ENCODE data around the gene VPS35L.
"Not testable (repeated sequence)": the region's sequence is repeated elsewhere in the genome, so short reads cannot be mapped to it uniquely, and the experiment has no call there.

VPS35L gene

DNA sequence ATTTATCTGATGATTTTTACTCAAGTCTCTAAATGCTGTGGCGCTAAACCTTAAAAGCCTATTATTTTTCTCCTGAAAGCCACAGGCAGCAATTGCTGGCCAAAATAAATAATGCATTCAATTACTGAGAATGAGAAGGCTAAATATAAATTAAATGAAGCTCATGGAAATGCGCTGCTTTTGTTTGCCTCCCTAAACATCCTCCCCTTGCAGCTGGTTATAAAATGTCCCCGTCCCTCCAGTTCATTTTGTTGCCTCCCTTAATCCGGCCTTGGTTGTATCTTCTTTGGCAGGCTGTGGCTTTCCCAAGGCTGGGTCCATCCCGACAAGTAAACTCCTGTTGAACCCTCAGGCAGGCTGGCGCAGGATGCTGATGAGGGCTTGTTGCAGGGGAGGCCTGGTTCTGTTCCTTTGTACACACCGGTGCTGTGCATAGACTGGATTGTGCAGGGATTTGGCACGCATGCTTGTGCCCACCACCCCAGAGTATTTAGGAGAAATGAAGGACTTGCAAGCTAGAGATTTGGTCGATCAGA, 99.8 kb downstream of the VPS35L start:
- Histone ChIP-seq H3K4me3 (ENCODE audit: low read length in 2 of 2) (no peak overlapping the region), H3K36me3 (ENCODE audit: control insufficient read depth in 2 of 2, insufficient read depth in 2 of 2, low read length in 2 of 2) (peaks cover 41 to 47% of the 10 kb centered on the region in 2 donors), H3K9me3 (ENCODE audit: control insufficient read depth in 2 of 2, low read length in 2 of 2) (no peaks in the 10 kb centered on the region), H3K27ac (ENCODE audit: low read length) (no peak overlapping the region), H3K27me3 (ENCODE audit: control insufficient read depth in 1 of 2, insufficient read depth in 2 of 2, low read length in 2 of 2) (no peaks in the 10 kb centered on the region), H3K9ac (ENCODE audit: low read length in 2 of 2) (no peak overlapping the region), H3K4me1 (ENCODE audit: control insufficient read depth, insufficient read depth, low read length) (no peaks in the 10 kb centered on the region)

DNA sequence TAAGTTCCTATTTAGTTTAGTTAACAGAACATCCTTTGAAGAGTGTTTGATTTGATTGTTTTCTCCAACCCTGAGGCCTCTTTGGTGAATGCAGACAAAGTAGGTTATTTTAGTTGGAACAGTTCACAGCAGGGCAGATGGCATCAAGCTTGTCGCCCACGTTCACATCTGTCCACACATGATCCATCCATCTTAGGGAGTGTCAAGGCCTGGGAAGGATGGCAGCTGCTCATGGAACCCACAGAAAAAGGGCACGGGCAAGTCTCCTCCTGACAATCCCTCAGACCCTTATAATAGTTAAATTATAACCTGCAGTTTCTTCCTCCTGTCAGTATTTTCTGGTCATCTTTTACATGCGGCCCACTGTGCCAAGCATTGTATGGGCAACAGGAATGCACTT, 102.3 kb downstream of the VPS35L start:
- Histone ChIP-seq H3K27ac (ENCODE audit: low read length) (no peak overlapping the region), H3K4me1 (ENCODE audit: control insufficient read depth, insufficient read depth, low read length) (no peaks in the 10 kb centered on the region), H3K4me3 (ENCODE audit: low read length in 2 of 2) (no peak overlapping the region), H3K27me3 (ENCODE audit: control insufficient read depth in 1 of 2, insufficient read depth in 2 of 2, low read length in 2 of 2) (no peaks in the 10 kb centered on the region), H3K36me3 (ENCODE audit: control insufficient read depth in 2 of 2, insufficient read depth in 2 of 2, low read length in 2 of 2) (peaks cover 30 to 40% of the 10 kb centered on the region in 2 donors), H3K9me3 (ENCODE audit: control insufficient read depth in 2 of 2, low read length in 2 of 2) (no peaks in the 10 kb centered on the region), H3K9ac (ENCODE audit: low read length in 2 of 2) (no peak overlapping the region)

DNA sequence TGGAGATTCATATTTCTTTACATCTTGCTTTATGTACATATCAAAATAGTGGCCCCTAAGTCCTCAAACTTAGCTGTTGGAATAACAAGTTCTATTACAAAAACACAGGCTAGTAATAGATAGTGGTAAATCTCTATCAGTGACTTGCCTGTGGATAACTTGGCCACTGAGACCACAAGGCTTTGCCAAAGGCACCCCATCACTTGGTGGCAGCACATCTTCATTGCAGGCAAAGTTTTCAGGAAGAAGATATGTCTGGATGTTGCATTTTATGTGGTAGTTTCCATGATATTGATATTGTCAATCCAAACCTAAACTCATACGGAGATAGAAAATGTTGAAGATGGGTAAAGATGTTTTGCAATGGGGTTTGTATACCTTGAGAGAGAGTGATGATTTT, 104.1 kb downstream of the VPS35L start:
- Histone ChIP-seq H3K36me3 (ENCODE audit: control insufficient read depth in 2 of 2, insufficient read depth in 2 of 2, low read length in 2 of 2) (peaks cover 19 to 24% of the 10 kb centered on the region in 2 donors), H3K27ac (ENCODE audit: low read length) (no peak overlapping the region), H3K4me3 (ENCODE audit: low read length in 2 of 2) (no peak overlapping the region), H3K27me3 (ENCODE audit: control insufficient read depth in 1 of 2, insufficient read depth in 2 of 2, low read length in 2 of 2) (no peaks in the 10 kb centered on the region), H3K4me1 (ENCODE audit: control insufficient read depth, insufficient read depth, low read length) (no peaks in the 10 kb centered on the region), H3K9ac (ENCODE audit: low read length in 2 of 2) (no peak overlapping the region), H3K9me3 (ENCODE audit: control insufficient read depth in 2 of 2, low read length in 2 of 2) (no peaks in the 10 kb centered on the region)

DNA sequence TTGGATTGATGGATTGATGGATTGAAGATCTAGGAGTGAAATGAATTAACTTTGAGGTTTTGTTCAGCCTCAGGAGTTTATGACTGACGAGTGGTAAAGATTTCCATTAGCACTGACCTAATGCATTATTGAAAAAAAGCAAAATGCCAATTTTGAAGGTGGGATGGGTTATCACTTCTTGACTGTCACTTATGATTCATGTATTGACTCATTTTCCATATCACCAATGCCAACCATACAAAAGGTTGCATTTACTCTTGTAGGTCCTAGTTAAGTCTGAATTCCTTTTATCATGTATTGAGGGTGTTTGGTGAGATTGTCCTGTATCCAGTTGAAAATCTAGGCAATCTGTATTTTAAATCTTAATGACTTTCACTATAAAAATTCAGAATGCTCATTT, 104.9 kb downstream of the VPS35L start:
- peaks cover 14 to 18% of the 10 kb centered on the region in 2 donors for H3K36me3 ChIP-seq (ENCODE audit: control insufficient read depth in 2 of 2, insufficient read depth in 2 of 2, low read length in 2 of 2)
- peaks cover 0 to 3% of the 10 kb centered on the region in 2 donors for H3K9me3 ChIP-seq (ENCODE audit: control insufficient read depth in 2 of 2, low read length in 2 of 2)
- H3K9ac ChIP-seq (ENCODE audit: low read length in 2 of 2): no peak overlapping the region
- no peaks in the 10 kb centered on the region for H3K4me1 ChIP-seq (ENCODE audit: control insufficient read depth, insufficient read depth, low read length)
- H3K27me3 ChIP-seq (ENCODE audit: control insufficient read depth in 1 of 2, insufficient read depth in 2 of 2, low read length in 2 of 2): no peaks in the 10 kb centered on the region
- H3K27ac ChIP-seq (ENCODE audit: low read length): no peak overlapping the region
- H3K4me3 ChIP-seq (ENCODE audit: low read length in 2 of 2): no peak overlapping the region

DNA sequence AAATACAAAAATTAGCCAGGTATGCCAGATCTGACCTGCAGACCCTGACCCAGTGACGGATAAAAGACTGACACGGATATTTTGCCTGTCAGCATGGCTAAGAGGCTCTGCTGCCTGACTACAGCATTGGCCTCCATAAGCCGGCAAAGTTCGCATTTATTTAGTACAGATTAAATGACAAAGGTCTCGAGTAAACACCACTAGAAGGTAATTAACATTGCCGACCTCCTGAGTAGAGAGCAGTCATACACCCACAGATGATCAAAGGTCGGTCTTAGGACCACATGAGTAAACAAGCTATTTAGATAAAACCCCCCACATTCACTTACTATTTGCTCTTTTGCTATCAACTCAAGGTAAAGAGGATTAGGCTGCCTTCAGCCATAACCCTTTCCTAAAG, 106.8 kb downstream of the VPS35L start:
- Histone ChIP-seq H3K9me3 (ENCODE audit: control insufficient read depth in 2 of 2, low read length in 2 of 2) (peaks cover 0 to 4% of the 10 kb centered on the region in 2 donors), H3K27me3 (ENCODE audit: control insufficient read depth in 1 of 2, insufficient read depth in 2 of 2, low read length in 2 of 2) (no peaks in the 10 kb centered on the region), H3K9ac (ENCODE audit: low read length in 2 of 2) (no peak overlapping the region), H3K4me1 (ENCODE audit: control insufficient read depth, insufficient read depth, low read length) (no peaks in the 10 kb centered on the region), H3K27ac (ENCODE audit: low read length) (no peak overlapping the region), H3K36me3 (ENCODE audit: control insufficient read depth in 2 of 2, insufficient read depth in 2 of 2, low read length in 2 of 2) (peaks cover 12 to 14% of the 10 kb centered on the region in 2 donors), H3K4me3 (ENCODE audit: low read length in 2 of 2) (no peak overlapping the region)

DNA sequence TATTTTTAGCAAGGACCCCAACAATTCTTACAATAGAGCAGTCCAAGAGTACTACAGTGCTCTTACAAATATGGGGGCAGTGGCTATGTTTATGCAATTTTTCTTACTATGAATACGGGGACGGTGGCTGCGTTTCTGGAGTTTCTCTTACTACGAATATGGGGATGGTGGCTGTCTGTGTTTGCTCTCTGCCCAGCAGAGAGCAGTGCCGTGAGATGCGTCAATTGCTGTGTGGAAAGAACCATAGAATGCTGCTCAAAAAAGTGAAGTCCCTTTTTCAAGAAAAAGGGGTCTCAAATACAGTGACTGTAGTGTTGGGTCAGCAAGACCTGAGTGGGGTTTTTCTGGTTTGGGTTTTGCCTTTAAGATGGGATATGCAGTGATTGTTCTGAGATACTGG, 108.7 kb downstream of the VPS35L start:
- Histone ChIP-seq H3K9ac (ENCODE audit: low read length in 2 of 2) (no peak overlapping the region), H3K27ac (ENCODE audit: low read length) (no peak overlapping the region), H3K9me3 (ENCODE audit: control insufficient read depth in 2 of 2, low read length in 2 of 2) (peaks cover 0 to 4% of the 10 kb centered on the region in 2 donors), H3K4me1 (ENCODE audit: control insufficient read depth, insufficient read depth, low read length) (no peaks in the 10 kb centered on the region), H3K4me3 (ENCODE audit: low read length in 2 of 2) (no peak overlapping the region), H3K27me3 (ENCODE audit: control insufficient read depth in 1 of 2, insufficient read depth in 2 of 2, low read length in 2 of 2) (no peaks in the 10 kb centered on the region), H3K36me3 (ENCODE audit: control insufficient read depth in 2 of 2, insufficient read depth in 2 of 2, low read length in 2 of 2) (peaks cover 10 to 11% of the 10 kb centered on the region in 2 donors)

DNA sequence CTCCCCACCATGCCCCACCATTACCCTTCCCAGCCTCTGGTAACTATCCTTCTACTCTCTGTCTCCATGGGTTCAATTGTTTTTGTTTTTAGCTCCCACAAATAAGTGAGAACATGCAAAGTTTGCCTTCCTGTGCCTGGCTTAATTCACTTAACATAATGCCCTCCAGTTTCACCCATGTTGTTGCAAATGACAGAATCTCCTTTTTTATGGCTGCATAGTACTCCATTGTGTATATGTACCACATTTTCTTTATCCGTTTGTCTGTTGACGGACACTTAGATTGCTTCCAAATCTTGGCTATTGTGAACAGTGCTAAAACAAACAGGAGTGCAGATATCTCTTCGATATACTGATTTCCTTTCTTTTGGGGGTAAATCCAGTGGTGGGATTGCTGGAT, 109.8 kb downstream of the VPS35L start:
- H3K9me3 ChIP-seq (ENCODE audit: control insufficient read depth in 2 of 2, low read length in 2 of 2); H3K27ac ChIP-seq (ENCODE audit: low read length); H3K27me3 ChIP-seq (ENCODE audit: control insufficient read depth in 1 of 2, insufficient read depth in 2 of 2, low read length in 2 of 2); H3K4me3 ChIP-seq (ENCODE audit: low read length in 2 of 2); H3K9ac ChIP-seq (ENCODE audit: low read length in 2 of 2); H3K4me1 ChIP-seq (ENCODE audit: control insufficient read depth, insufficient read depth, low read length): not testable (repeated sequence)
- peaks cover 13 to 18% of the 10 kb centered on the region in 2 donors for H3K36me3 ChIP-seq (ENCODE audit: control insufficient read depth in 2 of 2, insufficient read depth in 2 of 2, low read length in 2 of 2)

DNA sequence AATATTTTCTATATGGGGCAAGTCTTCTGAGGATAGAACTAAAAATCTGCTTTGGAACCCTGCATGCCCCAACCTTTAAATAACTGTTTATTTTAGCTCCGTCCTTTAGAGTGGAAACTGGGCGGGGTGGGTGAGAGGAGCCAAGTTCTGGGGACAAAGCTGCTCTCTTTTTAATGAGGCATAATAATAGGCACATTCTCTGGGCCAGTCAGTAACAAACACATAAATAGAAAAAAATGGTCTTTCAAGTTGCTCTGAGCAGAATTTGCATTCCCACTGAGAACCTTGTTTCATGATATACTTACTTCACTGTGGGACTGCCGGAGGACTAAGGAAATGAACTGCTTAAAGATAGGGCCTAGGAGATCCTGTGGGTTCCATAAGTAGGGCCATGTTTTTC, 111.0 kb downstream of the VPS35L start:
- no peak overlapping the region for H3K4me3 ChIP-seq (ENCODE audit: low read length in 2 of 2)
- H3K27me3 ChIP-seq (ENCODE audit: control insufficient read depth in 1 of 2, insufficient read depth in 2 of 2, low read length in 2 of 2): no peaks in the 10 kb centered on the region
- no peak overlapping the region for H3K9ac ChIP-seq (ENCODE audit: low read length in 2 of 2)
- H3K9me3 ChIP-seq (ENCODE audit: control insufficient read depth in 2 of 2, low read length in 2 of 2): peaks cover 0 to 4% of the 10 kb centered on the region in 2 donors
- no peaks in the 10 kb centered on the region for H3K4me1 ChIP-seq (ENCODE audit: control insufficient read depth, insufficient read depth, low read length)
- H3K27ac ChIP-seq (ENCODE audit: low read length): no peak overlapping the region
- H3K36me3 ChIP-seq (ENCODE audit: control insufficient read depth in 2 of 2, insufficient read depth in 2 of 2, low read length in 2 of 2): peaks cover 15 to 23% of the 10 kb centered on the region in 2 donors

DNA sequence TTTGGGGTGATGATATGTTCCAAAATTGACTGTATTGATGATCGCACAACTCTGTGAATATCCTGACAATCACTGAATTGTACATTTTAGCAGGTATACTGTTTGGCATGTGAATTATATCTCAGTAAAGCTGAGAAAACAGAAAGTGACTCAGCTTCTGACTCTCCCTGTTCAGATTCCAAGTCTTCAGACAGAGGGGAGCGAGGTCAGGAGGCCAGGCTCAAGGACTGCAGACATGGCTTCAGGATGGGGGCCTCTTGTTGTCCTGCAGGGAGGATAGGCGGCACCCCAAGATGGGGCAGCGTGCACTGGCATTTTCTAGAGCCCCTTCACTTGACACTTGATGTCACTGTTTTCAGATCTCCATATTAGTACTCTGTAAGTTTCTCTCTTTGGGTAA, 116.9 kb downstream of the VPS35L start:
- Histone ChIP-seq H3K27ac (ENCODE audit: low read length) (no peak overlapping the region), H3K36me3 (ENCODE audit: control insufficient read depth in 2 of 2, insufficient read depth in 2 of 2, low read length in 2 of 2) (peaks cover 26 to 36% of the 10 kb centered on the region in 2 donors)

DNA sequence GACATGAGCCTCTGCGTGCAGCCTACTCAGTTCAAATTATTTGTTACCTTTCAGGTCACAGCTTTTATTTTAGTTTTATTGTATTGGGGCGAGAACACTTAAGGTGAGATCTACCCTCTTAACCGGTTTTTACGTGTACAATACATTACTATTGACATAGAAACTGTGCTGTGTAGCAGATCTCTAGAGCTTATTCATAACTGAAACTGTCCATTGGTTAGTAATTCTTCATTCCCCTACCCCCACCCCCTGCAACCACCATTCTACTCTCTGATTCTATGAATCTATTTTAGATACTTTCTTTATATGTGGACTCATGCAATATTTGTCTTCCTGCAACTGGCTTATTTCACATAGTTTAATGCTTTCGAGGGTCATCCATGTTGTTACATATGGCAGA, 119.0 kb downstream of the VPS35L start:
- Histone ChIP-seq H3K4me3 (ENCODE audit: low read length in 2 of 2) (no peak overlapping the region), H3K27ac (ENCODE audit: low read length) (no peak overlapping the region), H3K27me3 (ENCODE audit: control insufficient read depth in 1 of 2, insufficient read depth in 2 of 2, low read length in 2 of 2) (no peaks in the 10 kb centered on the region), H3K4me1 (ENCODE audit: control insufficient read depth, insufficient read depth, low read length) (no peaks in the 10 kb centered on the region), H3K36me3 (ENCODE audit: control insufficient read depth in 2 of 2, insufficient read depth in 2 of 2, low read length in 2 of 2) (peaks cover 22 to 25% of the 10 kb centered on the region in 2 donors), H3K9me3 (ENCODE audit: control insufficient read depth in 2 of 2, low read length in 2 of 2) (no peaks in the 10 kb centered on the region), H3K9ac (ENCODE audit: low read length in 2 of 2) (no peak overlapping the region)

More for the DNA sequence above, 116.9 kb downstream of the VPS35L start:
- H3K4me3 ChIP-seq (ENCODE audit: low read length in 2 of 2): no peak overlapping the region
- no peaks in the 10 kb centered on the region for H3K27me3 ChIP-seq (ENCODE audit: control insufficient read depth in 1 of 2, insufficient read depth in 2 of 2, low read length in 2 of 2)
- no peaks in the 10 kb centered on the region for H3K4me1 ChIP-seq (ENCODE audit: control insufficient read depth, insufficient read depth, low read length)
- H3K9me3 ChIP-seq (ENCODE audit: control insufficient read depth in 2 of 2, low read length in 2 of 2): no peaks in the 10 kb centered on the region
- H3K9ac ChIP-seq (ENCODE audit: low read length in 2 of 2): no peak overlapping the region

DNA sequence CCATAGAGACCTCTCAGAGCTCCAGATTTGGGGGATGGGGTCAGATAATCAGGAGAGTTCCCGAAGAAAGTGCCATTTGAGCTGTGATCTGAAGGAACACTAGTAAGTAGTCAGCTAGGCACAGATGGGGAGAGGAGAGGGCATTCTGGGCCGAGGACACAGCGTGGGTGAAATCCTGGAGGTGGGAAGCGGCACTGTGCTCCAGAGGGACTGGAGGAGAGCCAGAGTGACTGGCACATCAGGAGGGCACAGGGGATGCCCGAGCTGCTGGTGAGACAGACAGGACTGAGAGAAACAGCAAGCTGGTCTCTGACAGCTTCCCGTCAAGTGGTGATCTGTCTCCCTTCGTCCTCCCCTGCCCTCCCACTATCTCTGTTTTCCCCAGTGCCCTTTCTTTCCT, 121.9 kb downstream of the VPS35L start:
- Histone ChIP-seq H3K36me3 (ENCODE audit: control insufficient read depth in 2 of 2, insufficient read depth in 2 of 2, low read length in 2 of 2) (peaks cover 18 to 23% of the 10 kb centered on the region in 2 donors), H3K4me1 (ENCODE audit: control insufficient read depth, insufficient read depth, low read length) (no peaks in the 10 kb centered on the region), H3K9me3 (ENCODE audit: control insufficient read depth in 2 of 2, low read length in 2 of 2) (no peaks in the 10 kb centered on the region), H3K27ac (ENCODE audit: low read length) (no peak overlapping the region), H3K4me3 (ENCODE audit: low read length in 2 of 2) (no peak overlapping the region), H3K27me3 (ENCODE audit: control insufficient read depth in 1 of 2, insufficient read depth in 2 of 2, low read length in 2 of 2) (no peaks in the 10 kb centered on the region), H3K9ac (ENCODE audit: low read length in 2 of 2) (no peak overlapping the region)
